GM13977 (cell line): Measurements from ENCODE around the gene PKD2L2.
"Not testable (repeated sequence)": the region's sequence is repeated elsewhere in the genome, so short reads cannot be mapped to it uniquely, and the experiment has no call there.

Source experiments
- DNase-seq: peaks from one replicate; pipeline ENCODE4 v3.0.0; 2012; ENCODE audit warnings: low spot score
- in situ Hi-C: fragments of 300-500 bp; cut with MboI; formaldehyde crosslinking; loops from one replicate; pipeline ENCODE4 v1.12.0; 2022; ENCODE audit warnings: low sequenced_read_pairs, low pct_unique_long_range_greater_than_20kb, mixed read lengths, inconsistent platforms; ENCODE audit not compliant: unreplicated experiment
- TF ChIP-seq, protein P1 (sequence below): IDR thresholded peaks from 2 replicates; pipeline ENCODE4 v1.5.1; 2012; ENCODE audit warnings: mild to moderate bottlenecking, control low read depth; ENCODE audit not compliant: insufficient read depth; ENCODE audit errors: extremely low read depth, missing control alignments

PKD2L2 gene

DNA sequence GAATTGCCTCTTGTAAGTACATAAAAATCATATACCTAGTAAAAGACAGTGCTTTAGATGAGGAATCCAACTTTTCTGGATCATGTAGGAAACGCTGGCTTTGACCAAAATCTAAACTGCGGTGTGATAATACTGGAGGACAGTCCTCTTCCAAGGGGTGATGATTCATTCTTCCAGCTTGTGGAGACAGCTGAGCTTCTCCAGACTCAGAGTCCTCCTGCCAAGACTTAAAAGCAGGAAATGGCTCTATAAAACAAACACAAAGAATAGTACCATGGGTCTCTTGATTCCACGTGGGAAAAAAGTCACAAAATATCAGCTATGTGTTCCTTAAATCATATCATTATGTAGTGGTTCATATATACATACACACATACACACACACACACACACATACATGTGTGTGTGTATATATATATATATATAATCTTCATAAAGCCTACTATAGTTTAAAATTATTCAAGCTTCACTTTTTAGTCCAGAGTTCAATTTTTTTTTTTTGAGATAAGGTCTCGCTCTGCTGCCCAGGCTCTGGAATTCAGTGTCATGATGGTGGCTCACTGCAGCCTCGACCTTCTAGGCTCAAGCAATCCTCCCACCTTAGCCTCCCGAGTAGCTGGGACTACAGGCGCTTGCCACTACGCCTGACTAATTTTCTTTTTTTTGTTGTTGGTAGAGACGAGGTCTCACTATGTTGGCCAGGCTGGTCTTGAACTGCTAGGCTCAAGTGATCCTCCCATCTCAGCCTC lies 65.0 kb downstream of the PKD2L2 start:
- in situ Hi-C loops = no loop called here
- TF ChIP-seq, protein P1, sequence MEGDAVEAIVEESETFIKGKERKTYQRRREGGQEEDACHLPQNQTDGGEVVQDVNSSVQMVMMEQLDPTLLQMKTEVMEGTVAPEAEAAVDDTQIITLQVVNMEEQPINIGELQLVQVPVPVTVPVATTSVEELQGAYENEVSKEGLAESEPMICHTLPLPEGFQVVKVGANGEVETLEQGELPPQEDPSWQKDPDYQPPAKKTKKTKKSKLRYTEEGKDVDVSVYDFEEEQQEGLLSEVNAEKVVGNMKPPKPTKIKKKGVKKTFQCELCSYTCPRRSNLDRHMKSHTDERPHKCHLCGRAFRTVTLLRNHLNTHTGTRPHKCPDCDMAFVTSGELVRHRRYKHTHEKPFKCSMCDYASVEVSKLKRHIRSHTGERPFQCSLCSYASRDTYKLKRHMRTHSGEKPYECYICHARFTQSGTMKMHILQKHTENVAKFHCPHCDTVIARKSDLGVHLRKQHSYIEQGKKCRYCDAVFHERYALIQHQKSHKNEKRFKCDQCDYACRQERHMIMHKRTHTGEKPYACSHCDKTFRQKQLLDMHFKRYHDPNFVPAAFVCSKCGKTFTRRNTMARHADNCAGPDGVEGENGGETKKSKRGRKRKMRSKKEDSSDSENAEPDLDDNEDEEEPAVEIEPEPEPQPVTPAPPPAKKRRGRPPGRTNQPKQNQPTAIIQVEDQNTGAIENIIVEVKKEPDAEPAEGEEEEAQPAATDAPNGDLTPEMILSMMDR = no peak
- DNase-seq = no peak

DNA sequence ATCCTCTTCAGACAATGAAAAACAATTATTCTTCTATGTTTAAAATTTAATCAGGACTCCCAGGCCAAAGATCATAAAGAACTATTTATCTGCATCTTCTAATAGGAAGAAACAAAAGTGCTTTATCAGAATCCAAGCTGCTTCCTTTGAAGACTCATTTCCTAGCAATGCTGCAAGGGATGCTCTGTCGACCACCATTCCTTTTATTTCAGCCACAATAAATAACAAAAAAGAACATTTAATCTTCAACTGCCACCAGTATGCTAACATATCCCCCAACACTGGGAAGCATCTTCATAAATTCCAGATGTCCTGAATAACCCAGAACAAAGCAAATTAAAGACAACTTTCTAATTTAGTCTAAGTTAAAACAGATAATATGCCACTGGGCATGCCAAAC lies 68.7 kb downstream of the PKD2L2 start:
- no peak for DNase-seq
- in situ Hi-C loops = no loop called here
- TF ChIP-seq, protein P1 = no peak

DNA sequence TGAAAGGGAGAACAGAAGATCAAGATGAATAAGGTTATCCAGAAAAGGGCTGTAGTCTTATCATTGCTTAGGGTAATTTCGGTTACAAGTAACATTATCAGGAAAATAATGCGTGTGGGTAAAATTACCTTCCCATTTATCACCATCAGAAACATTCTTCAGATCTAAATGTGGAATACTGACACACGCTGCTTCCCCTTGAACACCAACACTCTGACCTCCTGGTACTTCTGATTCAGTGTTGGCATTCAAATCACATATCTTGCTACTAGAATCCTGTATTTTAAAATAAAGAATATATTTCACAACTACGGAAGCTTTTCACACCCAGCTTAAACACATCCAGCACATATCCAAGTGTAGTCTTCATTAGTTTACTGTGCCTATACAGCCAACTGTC lies 70.2 kb downstream of the PKD2L2 start:
- in situ Hi-C loops = no loop called here
- DNase-seq = no peak
- TF ChIP-seq, protein P1 = no peak

DNA sequence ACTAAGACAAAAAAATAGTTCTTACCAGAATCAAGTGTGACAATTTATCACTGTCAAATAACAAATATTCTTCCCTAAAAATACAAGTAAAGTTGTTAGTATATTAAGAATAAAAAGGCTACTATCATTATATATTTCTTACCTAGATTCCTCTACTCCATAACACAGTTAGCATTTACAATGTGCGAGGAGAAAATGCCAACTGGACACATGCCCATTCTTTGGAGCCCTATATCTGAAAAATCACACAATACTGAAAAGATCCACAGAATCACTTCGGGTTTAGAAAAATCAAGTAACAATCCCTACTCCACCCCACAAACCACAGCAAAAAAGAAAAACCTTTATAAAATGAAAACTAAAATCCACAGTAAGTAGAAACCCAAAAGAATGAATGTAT lies 70.9 kb downstream of the PKD2L2 start:
- TF ChIP-seq, protein P1 = no peak
- no peak for DNase-seq
- in situ Hi-C loops = no loop called here

DNA sequence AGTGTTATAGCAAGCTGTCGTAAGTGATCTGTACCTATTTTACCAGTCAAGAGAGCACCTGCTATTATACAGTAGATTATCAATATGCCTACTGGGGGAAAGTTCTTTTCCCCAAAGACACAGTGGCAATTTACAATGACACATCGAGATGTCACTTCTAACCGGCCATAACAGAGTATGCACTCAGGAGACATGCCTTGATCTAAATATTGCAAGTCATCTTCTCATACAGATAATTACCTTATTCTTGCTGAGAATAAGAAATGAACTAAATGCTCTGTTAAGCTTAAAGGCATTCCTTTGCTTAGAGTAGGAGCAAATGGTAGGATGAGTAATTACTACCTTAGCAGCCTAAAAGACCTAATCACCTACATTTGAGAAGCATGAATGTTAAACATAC lies 71.6 kb downstream of the PKD2L2 start:
- in situ Hi-C loops = no loop called here
- TF ChIP-seq, protein P1 = no peak
- no peak for DNase-seq

DNA sequence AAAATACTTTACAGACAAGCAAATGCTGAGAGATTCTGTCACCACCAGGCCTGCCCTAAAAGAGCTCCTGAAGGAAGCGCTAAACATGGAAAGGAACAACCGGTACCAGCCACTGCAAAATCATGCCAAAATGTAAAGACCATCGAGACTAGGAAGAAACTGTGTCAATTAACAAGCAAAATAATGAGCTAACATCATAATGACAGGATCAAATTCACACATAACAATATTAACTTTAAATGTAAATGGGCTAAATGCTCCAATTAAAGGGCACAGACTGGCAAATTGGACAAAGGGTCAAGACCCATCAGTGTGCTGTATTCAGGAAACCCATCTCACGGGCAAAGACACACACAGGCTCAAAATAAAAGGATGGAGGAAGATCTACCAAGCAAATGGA lies 81.1 kb downstream of the PKD2L2 start:
- in situ Hi-C loops, DNase-seq: not testable (repeated sequence)

DNA sequence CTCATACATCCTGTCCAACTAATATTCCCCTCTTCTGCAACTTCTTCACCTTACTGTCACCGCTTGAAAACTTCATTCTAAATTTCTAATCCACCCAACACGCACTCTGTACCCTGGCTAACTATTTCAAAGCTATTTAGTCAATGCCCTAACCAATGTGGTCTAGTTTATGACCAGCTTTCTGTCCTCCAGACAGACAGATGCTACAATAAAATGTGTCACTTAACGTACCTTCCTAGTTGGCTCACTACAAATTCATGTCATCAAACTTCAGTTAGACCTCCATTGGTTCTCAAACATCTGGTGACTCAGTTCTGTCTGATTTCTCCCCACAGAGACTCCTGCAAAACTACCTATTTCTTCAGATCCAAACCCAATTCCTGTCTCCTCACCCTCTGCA lies 86.0 kb downstream of the PKD2L2 start:
- in situ Hi-C loops = no loop called here
- TF ChIP-seq, protein P1 = no peak
- DNase-seq = no peak
